Astrocyte of the cerebellum (primary cell): Measurements from ENCODE around the gene RAD51B.

Experiments used
- DNase-seq: peaks from one replicate; pipeline ENCODE4 v3.0.0-alpha.2; 2011; ENCODE audit warnings: low read depth
- H3K4me3 ChIP-seq: 2 replicates; pipeline ENCODE4 v1.5.1; 2011; ENCODE audit warnings: mild to moderate bottlenecking, low read depth, low read length, moderate library complexity
- CTCF ChIP-seq: IDR thresholded peaks from 2 replicates; pipeline ENCODE4 v1.5.1; 2012; ENCODE audit warnings: low read length, low read depth, moderate library complexity, mild to moderate bottlenecking; ENCODE audit errors: missing control alignments
- in situ Hi-C: cut with HindIII; loops from 2 replicates; pipeline ENCODE4 v1.10.0; 2017; ENCODE audit warnings: low sequenced_read_pairs

The RAD51B gene

DNA sequence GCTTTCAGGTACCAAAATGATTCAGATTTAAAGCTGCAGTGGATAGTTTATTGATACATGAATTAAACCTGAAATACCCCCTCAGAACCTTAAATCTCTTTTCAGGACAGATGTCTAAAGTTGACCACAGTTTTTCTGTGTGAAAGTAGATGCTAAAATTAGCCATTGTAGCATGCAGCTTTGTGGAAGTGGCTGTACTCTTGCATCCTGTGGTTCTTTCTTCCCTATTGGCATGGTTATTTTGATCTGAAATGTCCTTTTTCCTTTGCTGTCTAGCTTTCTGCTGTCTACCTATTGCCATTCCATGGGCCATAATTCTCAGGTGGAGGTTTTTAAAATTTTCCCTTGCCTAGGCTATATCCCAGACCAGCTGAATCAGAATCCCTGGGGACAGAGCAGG, 517.7 kb downstream of the RAD51B start:
- in situ Hi-C loops, result no loop called here
- no peak for TF ChIP-seq CTCF
- no peak for DNase-seq
- no peak overlapping the region for H3K4me3 ChIP-seq

DNA sequence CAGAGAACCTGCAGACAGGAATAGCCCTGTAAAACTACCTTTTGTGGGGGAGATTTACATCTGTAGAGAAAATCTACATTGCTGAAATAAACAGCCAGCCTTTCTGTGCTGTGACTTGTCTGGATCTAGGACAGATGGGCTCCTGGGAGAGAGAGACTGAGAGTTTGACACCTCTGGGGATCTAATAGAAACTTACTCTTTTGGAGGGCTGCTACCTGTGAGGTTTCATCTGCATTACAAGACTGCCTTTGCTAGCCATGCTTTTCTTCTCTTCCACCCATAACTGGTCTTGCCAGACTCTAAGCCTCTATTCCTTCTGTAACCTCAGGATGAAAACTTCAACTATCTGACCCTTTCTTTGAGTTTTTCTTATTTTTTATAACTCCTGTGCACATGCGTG, 520.7 kb downstream of the RAD51B start:
- in situ Hi-C loops, result no loop called here
- TF ChIP-seq CTCF, result no peak
- no peak overlapping the region for H3K4me3 ChIP-seq
- no peak for DNase-seq

DNA sequence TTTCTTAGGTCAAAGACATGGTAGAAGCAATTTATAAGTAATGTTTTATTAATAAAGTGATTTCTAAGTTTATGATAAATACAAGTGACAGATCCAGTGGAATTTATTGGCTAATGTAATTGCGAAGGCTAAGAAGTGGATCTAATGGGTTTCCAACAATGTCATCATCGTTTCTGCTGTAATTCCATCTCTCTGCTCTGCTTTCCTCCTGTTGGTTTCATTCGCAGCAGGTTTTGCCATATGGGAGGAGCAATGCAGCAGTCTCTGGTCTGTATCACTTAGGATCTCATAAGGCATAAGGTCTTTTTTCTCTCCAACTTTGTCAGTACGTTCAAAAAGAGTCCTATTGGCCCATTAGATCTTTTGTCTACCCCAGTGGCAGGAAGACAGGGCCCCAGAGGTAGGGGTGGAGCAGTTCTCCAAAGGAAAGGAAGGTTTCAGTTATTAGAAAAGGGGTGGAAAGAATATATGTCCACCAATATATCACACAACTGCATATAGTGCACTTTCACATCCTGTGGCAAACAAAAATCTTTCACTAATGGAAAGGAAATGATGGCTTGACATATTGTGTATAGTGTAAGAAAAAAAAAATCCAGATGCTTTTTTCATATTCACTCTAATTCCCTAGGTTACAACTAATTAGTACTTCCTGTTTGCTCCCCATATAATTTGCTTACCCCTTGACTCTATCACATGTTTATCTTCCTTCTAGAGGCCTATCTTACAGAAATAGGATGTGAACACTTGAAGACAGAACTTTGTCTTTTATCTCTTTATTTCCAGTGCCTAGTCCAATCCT, 522.0 kb downstream of the RAD51B start:
- TF ChIP-seq CTCF, result no peak
- in situ Hi-C loops, result no loop called here
- no peak for DNase-seq
- no peak overlapping the region for H3K4me3 ChIP-seq

DNA sequence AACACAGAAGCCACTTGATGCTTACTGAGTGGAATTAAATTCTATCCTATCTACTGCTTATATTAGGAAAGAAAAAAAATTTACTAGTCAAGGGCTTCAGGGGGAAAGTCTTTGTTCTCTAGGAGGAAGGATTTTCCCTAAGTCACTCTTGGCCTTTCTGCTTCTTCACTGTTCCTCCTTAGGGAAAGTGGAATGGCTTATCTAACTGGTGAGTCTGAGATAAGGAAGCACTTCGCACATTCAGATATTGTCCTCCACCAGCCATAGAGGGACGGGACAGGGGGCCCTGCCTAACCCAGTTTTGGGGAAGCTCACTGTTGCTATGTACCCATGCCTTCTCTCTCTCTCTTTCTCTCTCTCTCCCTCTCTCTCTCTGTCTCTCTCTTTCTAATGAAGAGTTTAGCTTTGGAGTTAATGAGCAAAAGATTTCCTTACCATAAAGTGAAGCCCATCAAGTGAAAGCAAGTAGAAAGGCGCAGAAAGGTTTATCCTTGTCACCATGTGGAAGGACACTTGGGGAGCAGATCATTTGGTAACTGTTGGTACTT, 522.7 kb downstream of the RAD51B start:
- no peak for DNase-seq
- in situ Hi-C loops, result no loop called here
- no peak for TF ChIP-seq CTCF
- H3K4me3 ChIP-seq, result no peak overlapping the region

DNA sequence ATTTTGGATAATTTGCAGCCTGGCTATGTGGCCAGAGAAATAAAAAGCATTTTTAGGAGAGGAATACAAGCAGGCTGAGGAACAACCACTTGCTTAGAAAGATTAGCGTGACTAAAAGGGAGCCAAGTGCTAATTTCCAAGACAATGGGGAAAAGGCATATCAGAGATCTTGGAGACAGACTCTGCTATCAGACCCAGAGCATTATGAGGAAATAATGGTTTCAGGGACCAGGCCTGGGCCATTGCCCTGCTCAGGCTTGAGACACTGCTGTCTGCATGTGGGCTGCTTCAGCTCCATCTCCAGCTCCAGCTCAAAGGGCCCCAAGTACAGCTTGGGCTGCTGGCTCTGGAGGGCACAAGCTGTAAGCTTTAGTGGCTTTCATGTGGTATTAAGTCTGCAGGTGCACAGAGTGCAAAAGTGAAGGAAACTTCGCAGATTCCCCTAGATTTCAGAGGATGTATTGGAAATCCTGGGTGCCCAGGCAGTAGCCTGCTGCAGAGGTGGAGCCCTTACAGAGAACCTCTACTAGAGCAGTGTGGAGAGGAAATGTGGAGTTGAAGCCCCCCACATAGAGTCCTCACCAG, 524.0 kb downstream of the RAD51B start:
- in situ Hi-C loops, result no loop called here
- no peak for TF ChIP-seq CTCF

DNA sequence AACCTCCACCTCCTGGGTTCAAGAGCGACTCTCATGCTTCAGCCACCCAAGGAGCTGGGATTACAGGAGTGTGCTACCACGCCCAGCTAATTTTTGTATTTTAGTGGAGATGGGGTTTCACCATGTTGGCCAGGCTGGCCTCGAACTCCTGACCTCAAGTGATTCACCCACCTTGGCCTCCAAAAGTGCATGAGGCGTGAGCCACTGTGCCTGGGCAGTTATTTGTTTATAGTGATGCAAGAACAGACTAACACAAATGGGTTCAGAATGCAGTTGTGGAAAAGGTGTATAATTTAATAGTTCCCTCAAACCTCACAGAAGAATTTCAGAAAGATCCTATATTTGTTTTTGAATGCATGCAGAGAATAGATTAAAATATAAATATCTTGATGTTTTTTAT, 526.2 kb downstream of the RAD51B start:
- no peak overlapping the region for H3K4me3 ChIP-seq
- in situ Hi-C loops, result no loop called here
- no peak for DNase-seq
- TF ChIP-seq CTCF, result no peak

More for the DNA sequence above, 524.0 kb downstream of the RAD51B start:
- no peak overlapping the region for H3K4me3 ChIP-seq
- DNase-seq, result no peak
